H1 (cell line): Measurements from ENCODE around the gene RAB11FIP3. TPM values are rescaled to one million over a fixed set of nuclear protein-coding genes. Genes with fewer than 3 reads are reported as not detected.

ENCODE experiments used
- CTCF ChIA-PET: fragments of 300-600 bp; sonication (Branson Sonifier 250); formaldehyde crosslinking; loops from one replicate; lab custom pipeline; 2021; ENCODE audit not compliant: partially characterized antibody; lab: Charles Lee
- POLR2A ChIA-PET: fragments of 300-600 bp; sonication (Branson Sonifier 250); formaldehyde crosslinking; loops from one replicate; lab custom pipeline; 2021; ENCODE audit warnings: inconsistent platforms; ENCODE audit not compliant: partially characterized antibody; lab: Charles Lee
- DNase-seq, 2 experiments: peaks; one replicate each; pipeline versions ENCODE4 v3.0.0 to v3.0.0-alpha.2; 2010 to 2022; ENCODE audit warnings: low spot score in 2 of 2, low read depth in 1 of 2, mixed read lengths in 1 of 2
- FAIRE-seq: peaks from 2 replicates; lab custom pipeline; 2011; peaks lifted over from hg19 to GRCh38; lab: Jason Lieb, UNC
- H2AFZ ChIP-seq: 2 replicates; pipeline ENCODE4 v1.8.1; 2012; ENCODE audit warnings: low read length, inconsistent platforms
- H2AK5ac ChIP-seq: 2 replicates; pipeline ENCODE4 v1.6.1; 2013; ENCODE audit warnings: low read depth, low read length
- H2BK120ac ChIP-seq: replicated peaks from 2 replicates; pipeline ENCODE3; 2013; ENCODE audit warnings: low read depth, low read length, inconsistent platforms
- H2BK12ac ChIP-seq: 2 replicates; pipeline ENCODE4 v1.6.1; 2013; ENCODE audit warnings: low read depth, low read length
- H2BK15ac ChIP-seq: 2 replicates; pipeline ENCODE4 v1.6.1; 2013; ENCODE audit warnings: low read length
- H2BK20ac ChIP-seq: 2 replicates; pipeline ENCODE4 v1.6.1; 2013; ENCODE audit warnings: low read length
- H2BK5ac ChIP-seq: 2 replicates; pipeline ENCODE4 v1.6.1; 2013; ENCODE audit warnings: low read depth, low read length
- H3K14ac ChIP-seq: 2 replicates; pipeline ENCODE4 v1.6.1; 2013; ENCODE audit warnings: inconsistent platforms; ENCODE audit not compliant: insufficient read length
- H3K18ac ChIP-seq: 2 replicates; pipeline ENCODE4 v1.6.1; 2013; ENCODE audit warnings: low read length; ENCODE audit errors: extremely low read depth
- H3K23ac ChIP-seq: 2 replicates; pipeline ENCODE4 v1.6.1; 2013; ENCODE audit warnings: inconsistent platforms; ENCODE audit not compliant: insufficient read length
- H3K23me2 ChIP-seq: 2 replicates; pipeline ENCODE4 v1.6.1; 2013; ENCODE audit warnings: low read depth, low read length
- H3K27ac ChIP-seq: 2 replicates; pipeline ENCODE4 v1.6.1; 2011; ENCODE audit warnings: low read depth, low read length, inconsistent platforms
- H3K27me3 ChIP-seq, 4 experiments: replicated peaks in 1 of 4; 1 replicate in 1 of 4; 2 replicates in 3 of 4; pipeline versions ENCODE4 v1.6.1 to v1.8.1; 2011 to 2013; ENCODE audit warnings: low read length in 3 of 4, mild to moderate bottlenecking in 3 of 4, inconsistent platforms in 2 of 4, mixed read lengths in 2 of 4, moderate library complexity in 1 of 4; ENCODE audit not compliant: control insufficient read depth in 3 of 4, insufficient read depth in 3 of 4; ENCODE audit errors: extremely low read depth in 1 of 4
- H3K36me3 ChIP-seq, 4 experiments: 2 replicates each; pipeline versions ENCODE4 v1.6.1 to v1.8.1; 2011 to 2013; ENCODE audit warnings: mild to moderate bottlenecking in 4 of 4, low read length in 3 of 4, moderate library complexity in 2 of 4, control low read depth in 1 of 4, inconsistent platforms in 1 of 4; ENCODE audit not compliant: insufficient read depth in 4 of 4, control insufficient read depth in 2 of 4
- H3K4ac ChIP-seq: replicated peaks from 2 replicates; pipeline ENCODE3; 2013; ENCODE audit warnings: low read length, low read depth, mixed read lengths, inconsistent platforms; ENCODE audit not compliant: insufficient read length
- H3K4me1 ChIP-seq, 4 experiments: replicated peaks in 1 of 4; 1 replicate in 1 of 4; 2 replicates in 3 of 4; pipeline versions ENCODE4 v1.6.1 to v1.8.1; 2011 to 2013; ENCODE audit warnings: low read length in 3 of 4, inconsistent platforms in 2 of 4, mixed read lengths in 1 of 4; ENCODE audit not compliant: insufficient read depth in 4 of 4, control insufficient read depth in 3 of 4
- H3K4me2 ChIP-seq, 2 experiments: 2 replicates each; pipeline versions ENCODE4 v1.6.1 to v1.8.1; 2011 to 2013; ENCODE audit warnings: low read depth in 2 of 2, low read length in 2 of 2, control low read depth in 1 of 2, inconsistent platforms in 1 of 2, mild to moderate bottlenecking in 1 of 2; ENCODE audit not compliant: insufficient read depth in 1 of 2
- H3K4me3 ChIP-seq, 4 experiments: fragments of 200-600, 300-600 bp in 1 of 4; sonication (generic), shearing (Covaris generic), sonication (Bioruptor Twin) in 1 of 4; 2 replicates each; pipeline versions ENCODE4 v1.5.1 to v1.8.1; 2011 to 2016; ENCODE audit warnings: low read length in 4 of 4, low read depth in 3 of 4, control low read depth in 2 of 4, inconsistent platforms in 2 of 4, mild to moderate bottlenecking in 2 of 4, mixed read lengths in 1 of 4, moderate library complexity in 1 of 4; ENCODE audit not compliant: insufficient read depth in 2 of 4; ENCODE audit errors: extremely low read depth in 1 of 4
- H3K56ac ChIP-seq: replicated peaks from 2 replicates; pipeline ENCODE3; 2013; ENCODE audit warnings: low read depth, mild to moderate bottlenecking, mixed read lengths, low read length, inconsistent platforms; ENCODE audit not compliant: insufficient read length
- H3K79me1 ChIP-seq: 2 replicates; pipeline ENCODE4 v1.6.1; 2013; ENCODE audit warnings: low read depth, low read length, control low read depth
- H3K79me2 ChIP-seq, 2 experiments: 2 replicates each; pipeline versions ENCODE4 v1.6.1 to v1.8.1; 2012 to 2013; ENCODE audit warnings: low read length in 2 of 2, mild to moderate bottlenecking in 2 of 2, inconsistent platforms in 1 of 2; ENCODE audit not compliant: insufficient read depth in 2 of 2, control insufficient read depth in 1 of 2
- H3K9ac ChIP-seq, 4 experiments: replicated peaks in 1 of 4; 1 replicate in 1 of 4; 2 replicates in 3 of 4; pipeline versions ENCODE4 v1.6.1 to v1.8.1; 2011 to 2013; ENCODE audit warnings: low read depth in 3 of 4, low read length in 3 of 4, control low read depth in 2 of 4, mild to moderate bottlenecking in 2 of 4, moderate library complexity in 2 of 4, inconsistent platforms in 1 of 4; ENCODE audit errors: extremely low read depth in 1 of 4
- H3K9me3 ChIP-seq, 2 experiments: 2 replicates each; pipeline versions ENCODE4 v1.6.1 to v1.8.1; 2012 to 2013; ENCODE audit warnings: mild to moderate bottlenecking in 2 of 2, moderate library complexity in 2 of 2, control low read depth in 1 of 2, inconsistent platforms in 1 of 2, low read depth in 1 of 2, low read length in 1 of 2, mixed read lengths in 1 of 2; ENCODE audit not compliant: insufficient read depth in 2 of 2
- H4K20me1 ChIP-seq, 2 experiments: replicated peaks in 1 of 2; 2 replicates each; pipeline versions ENCODE3 to v1.8.1; 2011 to 2013; ENCODE audit warnings: inconsistent platforms in 2 of 2, low read length in 2 of 2, mild to moderate bottlenecking in 1 of 2; ENCODE audit not compliant: insufficient read depth in 2 of 2, control insufficient read depth in 1 of 2
- H4K5ac ChIP-seq: 2 replicates; pipeline ENCODE4 v1.6.1; 2013; ENCODE audit warnings: low read length, low read depth, mixed read lengths, inconsistent platforms; ENCODE audit not compliant: insufficient read length
- H4K8ac ChIP-seq: 2 replicates; pipeline ENCODE4 v1.8.0; 2013; ENCODE audit warnings: mild to moderate bottlenecking, moderate library complexity, low read length, inconsistent platforms; ENCODE audit not compliant: insufficient read depth; ENCODE audit errors: extremely low read depth
- H4K91ac ChIP-seq: replicated peaks from 2 replicates; pipeline ENCODE3; 2013; ENCODE audit warnings: low read length, mixed read lengths, inconsistent platforms; ENCODE audit not compliant: insufficient read length
- ASH2L ChIP-seq: fragments of 200-600, 300-600 bp; sonication (generic); IDR thresholded peaks from one replicate; pipeline ENCODE4 v1.7.1; 2017; ENCODE audit warnings: low read length
- ATF3 ChIP-seq: IDR thresholded peaks from 2 replicates; pipeline ENCODE4 v1.6.1; 2011; ENCODE audit warnings: low read depth, mild to moderate bottlenecking, low read length; ENCODE audit not compliant: insufficient read depth
- CHD1 ChIP-seq: IDR thresholded peaks from 2 replicates; pipeline ENCODE4 v1.6.1; 2012; ENCODE audit warnings: low read depth, low read length, improper control_type of control experiment
- EZH2 ChIP-seq: fragments of 200-600 bp; sonication (generic); IDR thresholded peaks from 2 replicates; pipeline ENCODE4 v1.7.1; 2012; ENCODE audit warnings: low read depth, mild to moderate bottlenecking, moderate library complexity, low read length, inconsistent platforms; ENCODE audit not compliant: severe bottlenecking
- MAX ChIP-seq: IDR thresholded peaks from 2 replicates; pipeline ENCODE4 v1.6.1; 2012; ENCODE audit warnings: inconsistent platforms
- NRF1 ChIP-seq: IDR thresholded peaks from 2 replicates; pipeline ENCODE4 v1.6.1; 2011; ENCODE audit warnings: mild to moderate bottlenecking, low read depth, low read length, improper control_type of control experiment
- PHF8 ChIP-seq: fragments of 200-600 bp; sonication (generic); conservative IDR thresholded peaks from 2 replicates; pipeline ENCODE4 v1.7.1; 2012; ENCODE audit warnings: low read depth, mild to moderate bottlenecking, inconsistent platforms, low read length, moderate library complexity
- POLR2AphosphoS5 ChIP-seq: IDR thresholded peaks from 2 replicates; pipeline ENCODE4 v1.6.1; 2011; ENCODE audit warnings: low read depth, low read length
- RNF2 ChIP-seq: fragments of 200-900, 300-1000 bp; sonication (generic); IDR thresholded peaks from 2 replicates; pipeline ENCODE4 v1.7.1; 2016; ENCODE audit warnings: borderline replicate concordance, low read depth, mild to moderate bottlenecking, antibody characterized with exemption, low read length; ENCODE audit not compliant: poor library complexity, severe bottlenecking; ENCODE audit errors: missing control alignments
- SAP30 ChIP-seq: fragments of 300-600 bp; sonication (generic); IDR thresholded peaks from 2 replicates; pipeline ENCODE4 v1.7.1; 2012; ENCODE audit warnings: low read length, moderate library complexity, mild to moderate bottlenecking, inconsistent platforms; ENCODE audit not compliant: insufficient read depth, insufficient replicate concordance
- TBP ChIP-seq: IDR thresholded peaks from 2 replicates; pipeline ENCODE4 v1.6.1; 2011; ENCODE audit warnings: low read depth, low read length, improper control_type of control experiment
- WGBS, 2 experiments: shearing (Covaris generic) in 1 of 2; methylation state at CpG; one replicate each; pipeline versions ENCODE4 v1.1.6 to v1.1.7; 2013 to 2015; ENCODE audit warnings: low lambda C conversion rate in 2 of 2, mixed read lengths in 2 of 2, inconsistent platforms in 1 of 2, low coverage in 1 of 2, missing lambda C conversion rate in 1 of 2; ENCODE audit not compliant: insufficient replicate concordance in 2 of 2, insufficient coverage in 1 of 2, insufficient read length in 1 of 2; ENCODE audit errors: extremely low coverage in 1 of 2, missing lambda C conversion rate in 1 of 2; 5-methylcytosine and 5-hydroxymethylcytosine counted together
- polyA plus RNA-seq, 7 experiments: library from polyadenylated mRNA; depleted of rRNA in 3 of 7; stranded (reverse) in 5 of 7; unstranded in 2 of 7; fragments of >200 nt in 5 of 7; fragments of 200-250 nt in 2 of 7; gene quantifications; 1 replicate in 5 of 7; 2 replicates in 1 of 7; 4 replicates in 1 of 7; pipeline versions ENCODE4 v1.2.1 to v1.2.3, GENCODE V29; 2011 to 2013; ENCODE audit warnings: missing spikeins in 2 of 7, mixed read lengths in 2 of 7
- total RNA-seq: library from RNA; stranded (reverse); fragmentation: NEBNext Ultra II Directional; extraction: Animal tissue kit (Norgen Biotek cat#: 25700); gene quantifications from 2 replicates; pipeline ENCODE4 v1.2.1, GENCODE V29; 2021

Gene RAB11FIP3
- total and polyA plus RNA-seq, 2 of the 8 experiments (the other 6 are each of a cell fraction or from before 2014, with no cell fraction given), result 9.3 to 35.2 TPM

- H3K56ac ChIP-seq, result no peak overlapping the region
- H3K23ac ChIP-seq, result no peak overlapping the region
- DNase-seq (no peak), FAIRE-seq (no peak)
- no peak overlapping the region for H4K5ac ChIP-seq
- H3K4me1 ChIP-seq, result no peaks in the 10 kb centered on the region
- ChIA-PET CTCF (interaction anchor here (1.0 to 1.8 kb wide), 4 partner anchors 25 to 104 kb away, joined by 3 to 8 read pairs (median 3); partner anchors contain the start of gene WDR90), POLR2A (interaction anchor here (0.9 to 2.2 kb wide), 4 partner anchors 11 to 143 kb away, joined by 3 to 4 read pairs (median 3); partner anchors contain the start of gene DECR2)
- peaks cover 0 to 21% of the 10 kb centered on the region in 2 experiments; a peak in 1 of 4 replicates for H3K79me2 ChIP-seq
- peaks cover 0 to 15% (median 0%) of the 10 kb centered on the region in 4 experiments; a peak in 2 of 8 replicates for H3K36me3 ChIP-seq
- H2AFZ ChIP-seq, result no peak overlapping the region
- no peak overlapping the region for H3K27ac ChIP-seq
- H2BK20ac ChIP-seq, result no peak overlapping the region
- H3K18ac ChIP-seq, result no peak overlapping the region
- H2BK5ac ChIP-seq, result no peak overlapping the region
- H2BK12ac ChIP-seq, result no peak overlapping the region
- no peak overlapping the region for H3K14ac ChIP-seq
- peaks cover 0 to 15% of the 10 kb centered on the region in 2 experiments for H4K20me1 ChIP-seq
- H2AK5ac ChIP-seq, result no peak overlapping the region
- no peak overlapping the region for H3K4me2 ChIP-seq
- no peak overlapping the region for H2BK15ac ChIP-seq
- no peaks in the 10 kb centered on the region for H3K23me2 ChIP-seq
- no peak overlapping the region for H3K4ac ChIP-seq
- peaks cover 8% of the 10 kb centered on the region for H3K79me1 ChIP-seq
- 100% methylated on average over 4 to 9 of the region's 46 CpGs for WGBS, 2 experiments
- H4K8ac ChIP-seq, result no peak overlapping the region
- no peak overlapping the region for H2BK120ac ChIP-seq
- H3K9ac ChIP-seq, result no peak overlapping the region
- H3K27me3 ChIP-seq, result no peaks in the 10 kb centered on the region
- H3K4me3 ChIP-seq, result no peak overlapping the region
- no peaks in the 10 kb centered on the region; a peak in 1 of 4 replicates for H3K9me3 ChIP-seq
- no peak for TF ChIP-seq NRF1
- TF ChIP-seq PHF8, result no peak
- no peak for TF ChIP-seq RNF2
- no peak for TF ChIP-seq TBP
- TF ChIP-seq POLR2AphosphoS5, result no peak
- no peak for TF ChIP-seq ASH2L
- TF ChIP-seq MAX, result no peak
- TF ChIP-seq ATF3, result no peak
- no peak for TF ChIP-seq CHD1
- TF ChIP-seq SAP30, result no peak
- TF ChIP-seq EZH2, result no peak
- no peak overlapping the region for H4K91ac ChIP-seq
These were observed 119.1 kb downstream of the RAB11FIP3 start for GRCh38 chr16:544517-544916.
